DND-41 (cell line): ENCODE results near the gene TECPR2.

Experiments used
- ATAC-seq: fragments of 200-7000 bp; cut with Tn5 transposase; 3 replicates; pipeline ENCODE4 v1.9.1; 2021; ENCODE audit warnings: low read depth; ENCODE audit not compliant: insufficient read depth
- DNase-seq: peaks from one replicate; pipeline ENCODE4 v3.0.0-alpha.2; 2020
- H2AFZ ChIP-seq: 2 replicates; pipeline ENCODE4 v1.6.0; 2012; ENCODE audit warnings: low read depth, low read length
- H3K27ac ChIP-seq: 2 replicates; pipeline ENCODE4 v1.5.1; 2012; ENCODE audit warnings: low read length, inconsistent platforms
- H3K27me3 ChIP-seq: fragments of 200-600 bp; sonication (generic); 2 replicates; pipeline ENCODE4 v1.6.0; 2012; ENCODE audit warnings: low read length, mild to moderate bottlenecking, inconsistent platforms; ENCODE audit not compliant: insufficient read depth, poor library complexity
- H3K36me3 ChIP-seq: 2 replicates; pipeline ENCODE4 v1.5.1; 2012; ENCODE audit warnings: low read length, inconsistent platforms; ENCODE audit not compliant: insufficient read depth
- H3K4me1 ChIP-seq: 2 replicates; pipeline ENCODE4 v1.5.1; 2012; ENCODE audit warnings: mild to moderate bottlenecking, low read length; ENCODE audit not compliant: insufficient read depth
- H3K4me2 ChIP-seq: 2 replicates; pipeline ENCODE4 v1.6.0; 2012; ENCODE audit warnings: mild to moderate bottlenecking, moderate library complexity, low read length, inconsistent platforms; ENCODE audit not compliant: insufficient read depth
- H3K4me3 ChIP-seq, 2 experiments: fragments of 200-600 bp in 1 of 2; shearing (Covaris generic) in 1 of 2; 2 replicates each; pipeline ENCODE4 v1.5.1; 2012 to 2016; ENCODE audit warnings: inconsistent platforms in 2 of 2, low read length in 2 of 2, mild to moderate bottlenecking in 2 of 2, low read depth in 1 of 2, moderate library complexity in 1 of 2
- H3K79me2 ChIP-seq: 2 replicates; pipeline ENCODE4 v1.6.0; 2012; ENCODE audit warnings: low read length, inconsistent platforms; ENCODE audit not compliant: insufficient read depth
- H3K9ac ChIP-seq: 2 replicates; pipeline ENCODE4 v1.6.0; 2012; ENCODE audit warnings: low read depth, mild to moderate bottlenecking, inconsistent platforms, low read length, moderate library complexity
- H3K9me3 ChIP-seq: 2 replicates; pipeline ENCODE4 v1.5.1; 2012; ENCODE audit warnings: low read length, moderate library complexity, mild to moderate bottlenecking, inconsistent platforms; ENCODE audit not compliant: insufficient read depth, severe bottlenecking
- H4K20me1 ChIP-seq: 2 replicates; pipeline ENCODE4 v1.6.0; 2012; ENCODE audit warnings: low read length; ENCODE audit not compliant: insufficient read depth
- EZH2 ChIP-seq: IDR thresholded peaks from 3 replicates; pipeline ENCODE4 v1.6.1; 2012; ENCODE audit warnings: borderline replicate concordance, low read depth, mild to moderate bottlenecking, moderate library complexity, low read length, inconsistent platforms; ENCODE audit not compliant: severe bottlenecking
- TF ChIP-seq, protein P1 (sequence below): IDR thresholded peaks from 2 replicates; pipeline ENCODE4 v1.5.1; 2012; ENCODE audit warnings: borderline replicate concordance, low read length, moderate library complexity, mild to moderate bottlenecking; ENCODE audit not compliant: poor library complexity, severe bottlenecking; ENCODE audit errors: extremely low read depth

TECPR2 gene

DNA sequence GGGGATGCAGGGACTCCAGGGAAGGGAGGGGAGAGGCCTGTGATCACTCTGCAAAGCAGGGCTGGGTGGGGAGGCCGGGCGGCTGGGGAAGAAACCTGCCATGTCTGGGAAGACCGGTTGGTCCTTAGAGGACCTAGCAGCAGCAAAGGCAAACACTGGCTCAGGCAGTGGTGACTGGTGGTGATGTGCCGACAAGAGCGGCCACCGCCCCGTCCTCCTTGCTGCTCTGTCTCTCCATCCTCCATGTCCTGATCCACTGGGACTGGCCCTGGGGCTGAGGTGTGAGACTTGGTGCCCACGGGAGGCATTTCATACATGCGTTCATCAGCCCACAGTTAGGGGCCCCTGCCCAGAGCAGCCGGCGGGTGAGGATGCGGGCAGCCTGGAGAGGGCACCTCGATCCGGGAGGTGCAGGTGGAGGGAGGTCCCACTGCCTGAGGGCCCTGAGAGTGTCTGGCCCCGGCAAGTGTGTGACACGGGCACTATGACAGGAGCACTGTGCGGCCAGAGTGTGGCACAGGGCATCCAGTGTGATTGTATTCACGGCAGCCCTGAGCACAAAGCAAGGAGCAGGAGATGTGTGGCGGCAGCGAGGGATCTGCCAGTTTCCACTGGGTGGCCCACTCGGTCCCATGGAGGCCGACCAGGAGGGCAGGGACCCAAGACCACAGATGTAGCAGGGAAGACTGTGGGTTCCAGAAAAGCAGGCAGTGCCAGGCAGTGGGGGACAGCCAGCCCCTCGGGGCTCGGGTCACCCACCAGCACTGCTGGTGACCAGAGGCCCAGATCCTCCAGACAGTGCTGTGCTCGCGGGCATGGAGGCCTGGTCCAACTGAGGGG is 133.0 kb downstream of the TECPR2 start:
- no peak for DNase-seq
- no peak for ATAC-seq
- no peak for TF ChIP-seq EZH2
- TF ChIP-seq, protein P1, sequence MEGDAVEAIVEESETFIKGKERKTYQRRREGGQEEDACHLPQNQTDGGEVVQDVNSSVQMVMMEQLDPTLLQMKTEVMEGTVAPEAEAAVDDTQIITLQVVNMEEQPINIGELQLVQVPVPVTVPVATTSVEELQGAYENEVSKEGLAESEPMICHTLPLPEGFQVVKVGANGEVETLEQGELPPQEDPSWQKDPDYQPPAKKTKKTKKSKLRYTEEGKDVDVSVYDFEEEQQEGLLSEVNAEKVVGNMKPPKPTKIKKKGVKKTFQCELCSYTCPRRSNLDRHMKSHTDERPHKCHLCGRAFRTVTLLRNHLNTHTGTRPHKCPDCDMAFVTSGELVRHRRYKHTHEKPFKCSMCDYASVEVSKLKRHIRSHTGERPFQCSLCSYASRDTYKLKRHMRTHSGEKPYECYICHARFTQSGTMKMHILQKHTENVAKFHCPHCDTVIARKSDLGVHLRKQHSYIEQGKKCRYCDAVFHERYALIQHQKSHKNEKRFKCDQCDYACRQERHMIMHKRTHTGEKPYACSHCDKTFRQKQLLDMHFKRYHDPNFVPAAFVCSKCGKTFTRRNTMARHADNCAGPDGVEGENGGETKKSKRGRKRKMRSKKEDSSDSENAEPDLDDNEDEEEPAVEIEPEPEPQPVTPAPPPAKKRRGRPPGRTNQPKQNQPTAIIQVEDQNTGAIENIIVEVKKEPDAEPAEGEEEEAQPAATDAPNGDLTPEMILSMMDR = no peak

DNA sequence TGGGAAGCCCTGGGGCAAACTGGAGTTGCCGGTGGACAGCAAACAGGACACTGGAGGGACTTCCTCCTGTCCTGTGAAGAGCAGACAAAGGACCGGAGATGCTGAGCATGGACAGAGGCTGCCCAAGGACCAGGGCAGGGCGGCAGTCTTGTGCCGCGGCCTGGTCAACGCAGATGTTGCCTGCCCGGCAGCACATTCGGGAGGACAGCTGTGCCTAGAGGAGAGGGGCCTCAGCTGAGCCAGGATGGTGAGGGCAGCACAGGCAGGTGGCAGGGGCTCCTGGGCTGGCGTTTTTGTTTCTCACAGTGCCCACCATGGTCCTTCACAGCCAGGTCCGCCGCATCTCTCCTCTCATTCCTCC is 133.6 kb downstream of the TECPR2 start:
- no peaks in the 10 kb centered on the region for H3K4me1 ChIP-seq
- no peaks in the 10 kb centered on the region for H3K9me3 ChIP-seq
- no peaks in the 10 kb centered on the region for H3K79me2 ChIP-seq
- H4K20me1 ChIP-seq = no peaks in the 10 kb centered on the region
- no peak overlapping the region for H3K4me2 ChIP-seq
- no peak overlapping the region for H3K27ac ChIP-seq
- ATAC-seq (no peak), DNase-seq (no peak)
- H3K4me3 ChIP-seq = no peak overlapping the region
- H3K9ac ChIP-seq = no peak overlapping the region
- peaks cover 12% of the 10 kb centered on the region for H3K36me3 ChIP-seq
- TF ChIP-seq EZH2 = no peak
- TF ChIP-seq, protein P1 = no peak
- no peaks in the 10 kb centered on the region for H3K27me3 ChIP-seq
- H2AFZ ChIP-seq = no peak overlapping the region

More for the DNA sequence above, 133.0 kb downstream of the TECPR2 start:
- Histone ChIP-seq H2AFZ (no peak overlapping the region), H3K36me3 (peaks cover 12% of the 10 kb centered on the region), H3K79me2 (no peaks in the 10 kb centered on the region), H3K4me3 (no peak overlapping the region), H3K27ac (no peak overlapping the region), H4K20me1 (no peaks in the 10 kb centered on the region), H3K9me3 (no peaks in the 10 kb centered on the region), H3K4me1 (no peaks in the 10 kb centered on the region), H3K9ac (no peak overlapping the region), H3K4me2 (no peak overlapping the region), H3K27me3 (no peaks in the 10 kb centered on the region)

DNA sequence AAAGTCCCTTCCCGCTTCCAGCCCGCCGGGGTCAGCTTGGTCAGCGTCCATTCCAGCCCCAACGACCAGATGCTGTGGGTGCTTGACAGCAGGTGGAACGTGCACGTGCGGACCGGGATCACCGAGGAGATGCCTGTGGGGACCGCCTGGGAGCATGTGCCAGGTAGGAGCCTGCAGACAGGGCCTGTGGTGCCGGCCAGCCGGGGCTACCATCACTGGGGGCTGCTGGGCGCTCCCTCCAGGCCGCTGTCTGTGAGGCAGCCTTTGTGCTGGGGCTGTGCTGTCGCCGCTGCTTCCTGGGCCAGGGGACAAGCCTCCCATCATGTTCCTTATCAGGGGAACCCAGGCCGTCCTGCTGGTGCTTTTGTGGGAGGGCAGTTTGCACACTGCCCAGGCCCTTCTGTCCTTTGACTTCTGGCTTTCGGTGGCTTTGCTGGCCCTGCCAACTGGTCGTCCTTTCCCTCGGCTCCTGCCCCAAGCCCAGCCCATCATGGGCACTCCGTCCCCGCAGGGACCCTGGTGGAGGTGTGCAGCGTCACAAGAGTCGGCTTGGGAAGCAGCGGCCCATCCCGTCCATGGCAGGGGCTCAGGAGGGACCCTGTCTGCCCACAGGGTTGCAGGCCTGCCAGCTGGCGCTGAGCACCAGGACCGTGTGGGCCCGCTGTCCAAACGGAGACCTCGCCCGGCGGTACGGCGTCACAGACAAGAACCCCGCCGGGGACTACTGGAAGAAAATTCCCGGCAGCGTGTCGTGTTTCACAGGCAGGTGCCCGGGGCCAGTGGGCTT is 134.4 kb downstream of the TECPR2 start:
- no peaks in the 10 kb centered on the region for H3K9me3 ChIP-seq
- H3K4me2 ChIP-seq = no peak overlapping the region
- no peak for DNase-seq

More for the DNA sequence above, 134.4 kb downstream of the TECPR2 start:
- no peak for ATAC-seq
- no peaks in the 10 kb centered on the region for H4K20me1 ChIP-seq
- peaks cover 12% of the 10 kb centered on the region for H3K36me3 ChIP-seq
- H3K4me3 ChIP-seq = no peak overlapping the region
- H3K4me1 ChIP-seq = no peaks in the 10 kb centered on the region
- no peaks in the 10 kb centered on the region for H3K27me3 ChIP-seq
- no peak overlapping the region for H2AFZ ChIP-seq
- H3K9ac ChIP-seq = no peak overlapping the region
- no peak overlapping the region for H3K27ac ChIP-seq
- no peaks in the 10 kb centered on the region for H3K79me2 ChIP-seq
- TF ChIP-seq EZH2 = no peak
- TF ChIP-seq, protein P1 = no peak
